NT2/D1 (cell line): Measurements from ENCODE around the gene ACAP1.

Experiments used
- SUZ12 ChIP-seq: IDR thresholded peaks from 2 replicates; pipeline ENCODE4 v1.6.1; 2011; ENCODE audit not compliant: insufficient read length, insufficient read depth; ENCODE audit errors: extremely low read depth
- YY1 ChIP-seq: IDR thresholded peaks from 2 replicates; pipeline ENCODE4 v1.6.1; 2011; ENCODE audit not compliant: insufficient read length, insufficient read depth
- ZNF274 ChIP-seq: IDR thresholded peaks from 2 replicates; pipeline ENCODE4 v1.6.1; 2011; ENCODE audit warnings: mild to moderate bottlenecking, low read depth, low read length

DNA sequence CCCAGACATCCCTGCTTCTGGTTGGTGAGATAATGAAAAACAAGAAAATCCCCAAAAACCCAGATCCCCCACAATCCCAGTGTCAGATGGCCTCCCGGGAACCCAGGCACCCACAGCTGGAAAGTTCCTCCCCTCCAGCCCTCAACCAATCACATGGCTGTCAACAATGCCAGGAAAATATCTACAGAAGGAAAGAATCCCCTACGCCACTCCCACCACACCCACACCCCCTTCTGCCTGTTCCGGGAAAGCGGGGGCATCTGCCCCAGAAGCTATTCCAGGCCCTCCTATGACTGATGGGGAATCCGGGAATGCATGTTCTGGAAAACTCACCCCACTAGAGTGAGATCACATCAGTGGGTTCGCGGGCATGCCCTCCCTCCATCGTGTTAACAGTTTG lies 20.4 kb downstream of the ACAP1 start:
- TF ChIP-seq YY1 (no peak), ZNF274 (no peak), SUZ12 (no peak)
